IMR-90 (cell line): ENCODE measurements around the gene MERTK. TPM values are rescaled to one million over a fixed set of nuclear protein-coding genes. Genes with fewer than 3 reads are reported as not detected.

ENCODE experiments used
- ATAC-seq: fragments of 200-7000 bp; cut with Tn5 transposase; 2 replicates; pipeline ENCODE4 v1.9.1; 2020; ENCODE audit warnings: low read depth, mild to moderate bottlenecking, moderate library complexity
- BruUV-seq: library from RNA; stranded (reverse); fragments of 400-500 nt; replicated peaks from 2 replicates; lab custom pipeline; 2021; lab: Mats Ljungman, UMichigan
- CTCF ChIA-PET: fragments of 300-600 bp; formaldehyde crosslinking; extraction: SDS; loops from one replicate; lab custom pipeline; 2021; ENCODE audit warnings: antibody characterized with exemption; lab: Yijun Ruan, JAX
- POLR2A ChIA-PET: fragments of 300-600 bp; sonication (Branson Sonifier 250); formaldehyde crosslinking; loops from one replicate; lab custom pipeline; 2022; ENCODE audit warnings: antibody characterized with exemption; ENCODE audit not compliant: unreplicated experiment; lab: Charles Lee
- DNase-seq: peaks from one replicate; pipeline ENCODE4 v3.0.0; 2013
- H2AFZ ChIP-seq: replicated peaks from 2 replicates; pipeline ENCODE3; 2013; ENCODE audit warnings: low read length, mild to moderate bottlenecking; ENCODE audit not compliant: poor library complexity
- H2AK5ac ChIP-seq: 2 replicates; pipeline ENCODE4 v1.6.1; 2013; ENCODE audit warnings: low read depth, low read length, inconsistent platforms
- H2AK9ac ChIP-seq: replicated peaks from 2 replicates; pipeline ENCODE3; 2013; ENCODE audit warnings: mild to moderate bottlenecking, low read depth, low read length, moderate library complexity; ENCODE audit not compliant: poor library complexity
- H2BK120ac ChIP-seq: 2 replicates; pipeline ENCODE4 v1.6.1; 2013; ENCODE audit warnings: low read depth, low read length, inconsistent platforms
- H2BK15ac ChIP-seq: 3 replicates; pipeline ENCODE4 v1.6.1; 2013; ENCODE audit warnings: low read depth, low read length, inconsistent platforms
- H2BK20ac ChIP-seq: 2 replicates; pipeline ENCODE4 v1.6.1; 2013; ENCODE audit warnings: low read depth, mild to moderate bottlenecking, inconsistent platforms, low read length, moderate library complexity
- H2BK5ac ChIP-seq: 2 replicates; pipeline ENCODE4 v1.6.1; 2013; ENCODE audit warnings: mild to moderate bottlenecking, low read depth, low read length, inconsistent platforms; ENCODE audit not compliant: poor library complexity, severe bottlenecking
- H3K14ac ChIP-seq: replicated peaks from 2 replicates; pipeline ENCODE4 v1.6.1; 2013; ENCODE audit warnings: low read depth, low read length, inconsistent platforms
- H3K18ac ChIP-seq: 2 replicates; pipeline ENCODE4 v1.6.1; 2013; ENCODE audit warnings: low read depth, low read length, control low read depth
- H3K23ac ChIP-seq: 2 replicates; pipeline ENCODE4 v1.6.1; 2013; ENCODE audit warnings: low read depth, low read length, inconsistent platforms
- H3K27ac ChIP-seq: 2 replicates; pipeline ENCODE4 v1.5.1; 2013; ENCODE audit warnings: mild to moderate bottlenecking, control low read depth, low read length; ENCODE audit not compliant: insufficient read depth
- H3K27me3 ChIP-seq: 2 replicates; pipeline ENCODE4 v1.6.1; 2013; ENCODE audit warnings: low read length; ENCODE audit not compliant: control insufficient read depth, insufficient read depth
- H3K36me3 ChIP-seq: 2 replicates; pipeline ENCODE4 v1.6.1; 2013; ENCODE audit warnings: low read length, mixed read lengths; ENCODE audit not compliant: control insufficient read depth, insufficient read depth
- H3K4ac ChIP-seq: 2 replicates; pipeline ENCODE4 v1.6.1; 2013; ENCODE audit warnings: low read depth, low read length, inconsistent platforms
- H3K4me1 ChIP-seq: 2 replicates; pipeline ENCODE4 v1.6.1; 2013; ENCODE audit warnings: low read length, mixed read lengths; ENCODE audit not compliant: control insufficient read depth, insufficient read depth
- H3K4me2 ChIP-seq: 2 replicates; pipeline ENCODE4 v1.6.1; 2013; ENCODE audit warnings: low read depth, mild to moderate bottlenecking, control low read depth, low read length, moderate library complexity
- H3K4me3 ChIP-seq: 2 replicates; pipeline ENCODE4 v1.5.1; 2013; ENCODE audit warnings: low read depth, mild to moderate bottlenecking, control low read depth, low read length, moderate library complexity; ENCODE audit not compliant: insufficient read depth
- H3K56ac ChIP-seq: 2 replicates; pipeline ENCODE4 v1.6.1; 2013; ENCODE audit warnings: low read length, inconsistent platforms; ENCODE audit not compliant: insufficient read depth; ENCODE audit errors: extremely low read depth
- H3K79me1 ChIP-seq, 2 experiments: 2 replicates each; pipeline ENCODE4 v1.6.1; 2013; ENCODE audit warnings: low read length in 2 of 2, inconsistent platforms in 1 of 2, low read depth in 1 of 2
- H3K9ac ChIP-seq: 2 replicates; pipeline ENCODE4 v1.6.1; 2013; ENCODE audit warnings: low read depth, low read length, control low read depth
- H3K9me1 ChIP-seq: 2 replicates; pipeline ENCODE4 v1.6.1; 2013; ENCODE audit warnings: low read length, inconsistent platforms; ENCODE audit not compliant: insufficient read depth
- H3K9me3 ChIP-seq: 2 replicates; pipeline ENCODE4 v1.6.1; 2013; ENCODE audit warnings: low read length; ENCODE audit not compliant: control insufficient read depth, insufficient read depth
- H4K20me1 ChIP-seq: 2 replicates; pipeline ENCODE4 v1.6.1; 2013; ENCODE audit warnings: low read length, inconsistent platforms; ENCODE audit not compliant: insufficient read depth
- H4K5ac ChIP-seq: 2 replicates; pipeline ENCODE4 v1.6.1; 2013; ENCODE audit warnings: mild to moderate bottlenecking, low read depth, low read length, control low read depth
- H4K8ac ChIP-seq, 2 experiments: 2 replicates each; pipeline ENCODE4 v1.6.1; 2013; ENCODE audit warnings: low read depth in 2 of 2, low read length in 2 of 2, control low read depth in 1 of 2, inconsistent platforms in 1 of 2
- H4K91ac ChIP-seq: 2 replicates; pipeline ENCODE4 v1.6.1; 2013; ENCODE audit warnings: low read depth, low read length, inconsistent platforms; ENCODE audit not compliant: insufficient read depth
- BHLHE40 ChIP-seq: fragments of 150-350 bp; IDR thresholded peaks from 2 replicates; pipeline ENCODE4 v1.6.1; 2016; ENCODE audit warnings: mild to moderate bottlenecking, low read depth, low read length
- CTCF ChIP-seq: conservative IDR thresholded peaks from 2 replicates; pipeline ENCODE4 v1.5.1; 2012; ENCODE audit warnings: mild to moderate bottlenecking, low read depth, low read length, improper control_type of control experiment
- MAFK ChIP-seq: IDR thresholded peaks from 2 replicates; pipeline ENCODE4 v1.6.1; 2012; ENCODE audit warnings: low read depth, low read length, improper control_type of control experiment
- MAZ ChIP-seq: IDR thresholded peaks from 2 replicates; pipeline ENCODE4 v1.6.1; 2012; ENCODE audit warnings: low read depth, mild to moderate bottlenecking, low read length, improper control_type of control experiment, moderate library complexity, borderline replicate concordance
- MXI1 ChIP-seq: IDR thresholded peaks from 2 replicates; pipeline ENCODE4 v1.6.1; 2012; ENCODE audit warnings: low read depth, mild to moderate bottlenecking, low read length, moderate library complexity, borderline replicate concordance
- NFE2L2 ChIP-seq: fragments of 150-350 bp; IDR thresholded peaks from 2 replicates; pipeline ENCODE4 v1.6.1; 2016; ENCODE audit warnings: low read depth, mild to moderate bottlenecking, low read length
- POLR2A ChIP-seq: IDR thresholded peaks from 2 replicates; pipeline ENCODE4 v1.6.1; 2012; ENCODE audit warnings: mild to moderate bottlenecking, low read depth, low read length
- RAD21 ChIP-seq: IDR thresholded peaks from 2 replicates; pipeline ENCODE4 v1.6.1; 2012; ENCODE audit warnings: low read length, improper control_type of control experiment
- RCOR1 ChIP-seq: IDR thresholded peaks from 2 replicates; pipeline ENCODE4 v1.6.1; 2012; ENCODE audit warnings: mild to moderate bottlenecking, low read length, improper control_type of control experiment; ENCODE audit not compliant: insufficient replicate concordance
- RFX5 ChIP-seq: IDR thresholded peaks from 2 replicates; pipeline ENCODE4 v1.8.0; 2012; ENCODE audit warnings: low read depth, mild to moderate bottlenecking, low read length, moderate library complexity
- USF2 ChIP-seq: fragments of 150-350 bp; IDR thresholded peaks from 2 replicates; pipeline ENCODE4 v1.6.1; 2017; ENCODE audit warnings: mild to moderate bottlenecking, antibody characterized with exemption, low read length, low read depth
- WGBS, 2 experiments: methylation state at CpG; one replicate each; pipeline versions ENCODE4 v1.1.5 to v1.1.7; 2013; ENCODE audit warnings: missing lambda C conversion rate in 2 of 2; ENCODE audit not compliant: insufficient read length in 1 of 2; ENCODE audit errors: extremely low coverage in 2 of 2; 5-methylcytosine and 5-hydroxymethylcytosine counted together
- dilution Hi-C: fragments of 300-500 bp; cut with HindIII; formaldehyde crosslinking; loops from one replicate; pipeline ENCODE4 v1.14.3; 2018; ENCODE audit warnings: low sequenced_read_pairs; ENCODE audit not compliant: unreplicated experiment
- in situ Hi-C: fragments of 300-500 bp; cut with MboI; formaldehyde crosslinking; loops from 3 replicates; pipeline ENCODE4 v1.14.3; 2019; ENCODE audit warnings: low sequenced_read_pairs, inconsistent platforms, mixed read lengths
- intact Hi-C: fragments of 100-400 bp; cut with micrococcal nuclease; formaldehyde crosslinking; loops from 2 replicates; pipeline ENCODE4 v1.10.0; 2022
- polyA plus RNA-seq, 3 experiments: library from polyadenylated mRNA; depleted of rRNA; stranded (reverse); fragments of >200 nt; gene quantifications; 2 replicates each; pipeline ENCODE4 v1.2.3, GENCODE V29; 2012; ENCODE audit warnings: low replicate concordance in 1 of 3
- total RNA-seq: library from RNA; depleted of rRNA; stranded (reverse); fragments of >200 nt; gene quantifications from 2 replicates; pipeline ENCODE4 v1.2.3, GENCODE V29; 2012

MERTK gene
- total and polyA plus RNA-seq, 2 of the 4 experiments (the other 2 are of a cell fraction), result 0.36 to 0.62 TPM

GRCh38 chr2:111947219-111947618 lies 48.8 kb downstream of the MERTK start:
- Histone ChIP-seq H3K14ac (no peak overlapping the region), H2AK9ac (no peak overlapping the region), H3K4me1 (peaks cover 8% of the 10 kb centered on the region), H3K4me3 (no peak overlapping the region), H3K79me1 (no peaks in the 10 kb centered on the region), H3K18ac (no peak overlapping the region), H3K27me3 (peaks cover 15% of the 10 kb centered on the region), H2BK5ac (no peak overlapping the region), H3K4ac (no peak overlapping the region), H3K4me2 (no peak overlapping the region), H3K56ac (no peak overlapping the region), H4K8ac (no peak overlapping the region), H2AK5ac (no peak overlapping the region), H2BK120ac (no peak overlapping the region), H4K91ac (no peak overlapping the region), H3K23ac (no peak overlapping the region), H3K27ac (no peak overlapping the region), H3K9me1 (no peaks in the 10 kb centered on the region), H3K9ac (no peak overlapping the region), H2BK20ac (no peak overlapping the region), H2AFZ (no peak overlapping the region), H2BK15ac (no peak overlapping the region), H4K20me1 (no peaks in the 10 kb centered on the region; the same call in 1 of the 2 replicates), H4K5ac (no peak overlapping the region), H3K36me3 (no peaks in the 10 kb centered on the region), H3K9me3 (no peaks in the 10 kb centered on the region)
- 97% methylated on average over 9 of the region's 11 CpGs; no CpG with 5 or more reads in 1 of the 2 experiments for WGBS, 2 experiments
- TF ChIP-seq MAFK (no peak), USF2 (no peak), RCOR1 (no peak), POLR2A (no peak), NFE2L2 (no peak), BHLHE40 (no peak), MAZ (no peak), RAD21 (no peak), RFX5 (no peak), MXI1 (no peak), CTCF (no peak)
- in situ Hi-C loops, result no loop called here
- no TSS peak for BruUV-seq
- DNase-seq (no peak), ATAC-seq (no peak)
- intact Hi-C loops, result no loop called here
- POLR2A ChIA-PET, result no interaction called here
- CTCF ChIA-PET, result interaction anchor here (0.6 kb wide), 1 partner anchor 15 kb away, joined by 4 read pairs; no protein-coding TSS in a partner anchor
- dilution Hi-C loops, result no loop called here
